Activated CD4-positive, CD25-positive, alpha-beta regulatory T cell treated with anti-CD3 and anti-CD28 coated beads, Interleukin-2, amount 50 U/mL, for 72 hours (primary cell): Measurements from ENCODE around the gene SLC7A10.

Source experiments
- DNase-seq: peaks from one replicate; pipeline ENCODE4 v3.0.0; 2021

Gene SLC7A10

GRCh38 chr19:33254245-33254824, 28.7 kb upstream of the SLC7A10 start:
- no peak for DNase-seq

- DNase-seq, result no peak
Measured at GRCh38 chr19:33252971-33253370, 27.3 kb upstream of the SLC7A10 start.

- no peak for DNase-seq
Measured at GRCh38 chr19:33252418-33252962, 26.8 kb upstream of the SLC7A10 start.

GRCh38 chr19:33251526-33252090, 26.0 kb upstream of the SLC7A10 start:
- DNase-seq, result no peak

- DNase-seq, result no peak
Measured at GRCh38 chr19:33251076-33251475, 25.4 kb upstream of the SLC7A10 start.

GRCh38 chr19:33250500-33250899, 24.9 kb upstream of the SLC7A10 start:
- DNase-seq, result no peak

GRCh38 chr19:33249740-33250366, 24.2 kb upstream of the SLC7A10 start:
- DNase-seq, result no peak

- no peak for DNase-seq
Measured at GRCh38 chr19:33248954-33249613, 23.4 kb upstream of the SLC7A10 start.

GRCh38 chr19:33248553-33248953, 22.9 kb upstream of the SLC7A10 start:
- DNase-seq, result no peak

GRCh38 chr19:33248104-33248503, 22.5 kb upstream of the SLC7A10 start:
- DNase-seq, result no peak

- no peak for DNase-seq
Measured at GRCh38 chr19:33247441-33247819, 21.8 kb upstream of the SLC7A10 start.

GRCh38 chr19:33246709-33247440, 21.2 kb upstream of the SLC7A10 start:
- no peak for DNase-seq

- no peak for DNase-seq
Measured at GRCh38 chr19:33245948-33246708, 20.5 kb upstream of the SLC7A10 start.

GRCh38 chr19:33242911-33243310, 17.3 kb upstream of the SLC7A10 start:
- no peak for DNase-seq

GRCh38 chr19:33242131-33242530, 16.5 kb upstream of the SLC7A10 start:
- no peak for DNase-seq

- DNase-seq, result no peak
Measured at GRCh38 chr19:33241530-33242101, 16.0 kb upstream of the SLC7A10 start.

- DNase-seq, result no peak
Measured at GRCh38 chr19:33241091-33241529, 15.5 kb upstream of the SLC7A10 start.

- DNase-seq, result no peak
Measured at GRCh38 chr19:33240181-33240771, 14.6 kb upstream of the SLC7A10 start.

- no peak for DNase-seq
Measured at GRCh38 chr19:33239223-33239975, 13.7 kb upstream of the SLC7A10 start.

GRCh38 chr19:33238481-33239149, 13.0 kb upstream of the SLC7A10 start:
- DNase-seq, result no peak
